Suprapubic skin (tissue), 4 donors: ENCODE measurements around the gene BTRC. TPM values are rescaled to one million over a fixed set of nuclear protein-coding genes. Genes with fewer than 3 reads are reported as not detected.

Experiments
- DNase-seq, 2 donors: peaks; one replicate each; pipeline ENCODE4 v3.0.0-alpha.2; 2019; ENCODE audit warnings: low spot score in 2 of 2
- H3K27ac ChIP-seq: fragments of 200-600 bp; sonication (generic); one replicate; pipeline ENCODE4 v1.5.1; 2019
- H3K27me3 ChIP-seq: fragments of 200-600 bp; sonication (generic); one replicate; pipeline ENCODE4 v1.5.1; 2019
- H3K36me3 ChIP-seq: fragments of 200-600 bp; sonication (generic); one replicate; pipeline ENCODE4 v1.5.1; 2019
- H3K4me1 ChIP-seq: fragments of 200-600 bp; sonication (generic); one replicate; pipeline ENCODE4 v1.5.1; 2019
- H3K4me3 ChIP-seq: fragments of 200-600 bp; sonication (generic); one replicate; pipeline ENCODE4 v1.5.1; 2019; ENCODE audit warnings: mild to moderate bottlenecking
- H3K9me3 ChIP-seq: fragments of 200-600 bp; sonication (generic); one replicate; pipeline ENCODE4 v1.5.1; 2019
- EP300 ChIP-seq: sonication (generic); formaldehyde crosslinking; IDR thresholded peaks from one replicate; pipeline ENCODE4 v1.6.1; 2017; ENCODE audit warnings: antibody characterized with exemption
- POLR2A ChIP-seq, 2 donors: fragments of 450-650 bp; IDR thresholded peaks; one replicate each; pipeline ENCODE4 v1.6.1; 2017; ENCODE audit warnings: antibody characterized with exemption in 2 of 2, mild to moderate bottlenecking in 2 of 2, moderate library complexity in 2 of 2
- POLR2AphosphoS5 ChIP-seq, 3 donors: sonication (generic); formaldehyde crosslinking; IDR thresholded peaks; one replicate each; pipeline ENCODE4 v1.6.1; 2017; ENCODE audit warnings: antibody characterized with exemption in 3 of 3
- WGBS: methylation state at CpG from one replicate; pipeline ENCODE4 v1.1.5; 2018; 5-methylcytosine and 5-hydroxymethylcytosine counted together
- total RNA-seq, 4 donors: library from RNA; depleted of rRNA; stranded (reverse); fragments of >200 nt; gene quantifications; one replicate each; pipeline ENCODE4 v1.1.0, GENCODE V29; 2016
- TF ChIP-seq, protein P1 (sequence below), 2 donors: fragments of 200-600 bp in 1 of 2; fragments of 450-650 bp in 1 of 2; sonication (generic) in 1 of 2; IDR thresholded peaks; one replicate each; pipeline ENCODE4 v1.5.1; 2016 to 2019; ENCODE audit warnings: antibody characterized with exemption in 2 of 2, mild to moderate bottlenecking in 1 of 2, moderate library complexity in 1 of 2

The BTRC gene
- total RNA-seq, 4 donors from 2014 or later, result 17.4 to 20.6 (median 18.5) TPM

DNA sequence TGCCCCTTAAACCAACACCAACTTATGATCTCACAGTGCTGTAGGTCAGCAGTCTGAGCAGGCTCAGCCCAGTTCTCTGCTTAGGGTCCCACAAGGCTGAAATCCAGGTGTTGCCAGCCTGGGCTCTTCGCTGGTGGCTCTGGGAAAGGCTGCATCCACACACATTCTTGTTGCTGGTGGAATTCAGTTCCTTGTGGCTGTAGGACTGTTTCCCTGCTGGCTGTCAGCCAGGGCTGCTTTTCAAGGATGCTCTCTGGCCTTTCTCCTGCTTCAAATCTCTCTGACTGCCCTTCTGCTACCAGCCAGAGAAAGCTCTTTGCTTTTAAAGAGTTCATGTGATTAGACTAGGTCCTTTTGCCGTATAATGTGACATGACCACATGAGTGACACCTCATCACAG, 218.8 kb downstream of the BTRC start:
- Histone ChIP-seq H3K27me3 (peaks cover 21% of the 10 kb centered on the region), H3K36me3 (peaks cover 5% of the 10 kb centered on the region), H3K4me1 (peaks cover 17% of the 10 kb centered on the region), H3K9me3 (no peaks in the 10 kb centered on the region), H3K4me3 (no peak overlapping the region), H3K27ac (no peak overlapping the region)
- WGBS, result 94% methylated on average over 2 of the region's 2 CpGs
- no peak for TF ChIP-seq EP300
- TF ChIP-seq POLR2AphosphoS5 (IDR thresholded peaks at IDR 0.05), result no peak
- TF ChIP-seq, protein P1, sequence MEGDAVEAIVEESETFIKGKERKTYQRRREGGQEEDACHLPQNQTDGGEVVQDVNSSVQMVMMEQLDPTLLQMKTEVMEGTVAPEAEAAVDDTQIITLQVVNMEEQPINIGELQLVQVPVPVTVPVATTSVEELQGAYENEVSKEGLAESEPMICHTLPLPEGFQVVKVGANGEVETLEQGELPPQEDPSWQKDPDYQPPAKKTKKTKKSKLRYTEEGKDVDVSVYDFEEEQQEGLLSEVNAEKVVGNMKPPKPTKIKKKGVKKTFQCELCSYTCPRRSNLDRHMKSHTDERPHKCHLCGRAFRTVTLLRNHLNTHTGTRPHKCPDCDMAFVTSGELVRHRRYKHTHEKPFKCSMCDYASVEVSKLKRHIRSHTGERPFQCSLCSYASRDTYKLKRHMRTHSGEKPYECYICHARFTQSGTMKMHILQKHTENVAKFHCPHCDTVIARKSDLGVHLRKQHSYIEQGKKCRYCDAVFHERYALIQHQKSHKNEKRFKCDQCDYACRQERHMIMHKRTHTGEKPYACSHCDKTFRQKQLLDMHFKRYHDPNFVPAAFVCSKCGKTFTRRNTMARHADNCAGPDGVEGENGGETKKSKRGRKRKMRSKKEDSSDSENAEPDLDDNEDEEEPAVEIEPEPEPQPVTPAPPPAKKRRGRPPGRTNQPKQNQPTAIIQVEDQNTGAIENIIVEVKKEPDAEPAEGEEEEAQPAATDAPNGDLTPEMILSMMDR (IDR thresholded peaks at IDR 0.05), result no peak
- no peak for TF ChIP-seq POLR2A (IDR thresholded peaks at IDR 0.05)
- no peak for DNase-seq

DNA sequence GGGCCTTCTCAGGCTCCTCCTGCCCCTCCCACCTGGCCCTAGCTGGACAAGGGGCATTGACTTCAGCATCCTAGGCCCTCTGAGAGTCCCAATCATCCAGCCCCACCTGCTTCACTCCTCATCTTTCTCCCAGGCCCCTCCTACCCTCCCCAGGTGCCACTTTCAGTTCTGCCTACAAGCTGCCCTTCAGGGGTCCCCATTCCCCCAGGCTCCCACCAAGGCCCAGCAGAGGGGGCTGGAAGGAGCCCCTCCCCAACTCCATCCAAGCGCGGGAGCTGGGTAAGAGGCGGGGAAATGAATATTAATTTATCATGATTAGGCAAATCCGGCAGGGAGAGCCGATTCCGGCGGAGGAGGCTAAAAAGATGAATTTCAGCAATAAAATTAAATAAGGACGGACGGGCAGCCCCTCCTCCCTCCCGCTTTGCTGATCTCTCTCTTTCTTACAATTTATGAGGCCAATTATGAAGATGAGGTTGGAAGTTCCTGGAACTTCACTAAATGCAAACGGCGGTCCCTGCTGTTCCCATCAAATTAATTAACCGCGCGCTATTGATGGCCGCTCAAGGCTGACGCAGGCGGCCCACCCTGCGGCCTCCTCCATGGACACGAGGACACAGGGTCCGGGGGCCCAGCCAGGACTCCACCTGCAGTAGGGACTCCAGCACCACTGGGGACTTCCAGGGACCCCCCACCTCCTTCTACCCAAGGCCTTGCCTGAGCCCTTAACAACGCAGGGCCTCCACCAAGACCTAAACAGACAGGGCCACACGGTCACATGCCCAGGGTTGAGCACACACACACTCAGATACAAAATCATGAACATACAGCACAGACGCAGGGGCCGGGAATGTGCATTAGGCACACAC, 220.2 kb downstream of the BTRC start:
- no peak for DNase-seq
- peaks cover 19% of the 10 kb centered on the region for H3K36me3 ChIP-seq
- WGBS, result 85% methylated on average over 23 of the region's 25 CpGs
- TF ChIP-seq POLR2A (IDR thresholded peaks at IDR 0.05) (no peak), EP300 (no peak), POLR2AphosphoS5 (IDR thresholded peaks at IDR 0.05) (no peak)
- TF ChIP-seq, protein P1 (IDR thresholded peaks at IDR 0.05), result no peak
- H3K27me3 ChIP-seq, result peaks cover 10% of the 10 kb centered on the region
- H3K9me3 ChIP-seq, result no peaks in the 10 kb centered on the region
- H3K27ac ChIP-seq, result no peak overlapping the region
- peaks cover 17% of the 10 kb centered on the region for H3K4me1 ChIP-seq
- no peak overlapping the region for H3K4me3 ChIP-seq

DNA sequence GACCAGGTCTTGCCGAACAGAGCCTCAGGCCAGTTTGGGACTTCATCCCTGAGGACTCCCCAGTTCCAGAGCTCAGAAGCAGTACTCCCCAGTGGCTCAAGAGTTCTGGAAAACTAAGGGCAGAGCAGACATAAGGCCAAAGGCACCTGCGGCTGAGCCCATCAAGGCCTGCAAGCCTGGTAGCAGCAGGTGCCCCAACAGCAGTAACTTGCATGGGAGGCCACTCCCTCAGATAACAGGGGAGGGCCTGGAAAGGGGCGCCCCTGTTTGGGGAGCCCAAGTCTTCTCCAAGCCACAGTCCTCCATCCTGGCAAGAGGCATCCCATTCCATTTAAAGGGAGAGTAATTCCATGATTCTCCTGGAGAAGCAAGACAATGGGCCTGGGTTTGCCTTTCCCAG, 221.1 kb downstream of the BTRC start:
- Histone ChIP-seq H3K36me3 (peaks cover 28% of the 10 kb centered on the region), H3K4me3 (no peak overlapping the region), H3K4me1 (peaks cover 9% of the 10 kb centered on the region), H3K9me3 (no peaks in the 10 kb centered on the region), H3K27ac (no peak overlapping the region), H3K27me3 (no peaks in the 10 kb centered on the region)
- no peak for DNase-seq
- WGBS, result 100% methylated on average over 1 of the region's 3 CpGs
- TF ChIP-seq EP300 (no peak), POLR2AphosphoS5 (IDR thresholded peaks at IDR 0.05) (no peak), POLR2A (IDR thresholded peaks at IDR 0.05) (no peak)
- TF ChIP-seq, protein P1 (IDR thresholded peaks at IDR 0.05), result no peak

DNA sequence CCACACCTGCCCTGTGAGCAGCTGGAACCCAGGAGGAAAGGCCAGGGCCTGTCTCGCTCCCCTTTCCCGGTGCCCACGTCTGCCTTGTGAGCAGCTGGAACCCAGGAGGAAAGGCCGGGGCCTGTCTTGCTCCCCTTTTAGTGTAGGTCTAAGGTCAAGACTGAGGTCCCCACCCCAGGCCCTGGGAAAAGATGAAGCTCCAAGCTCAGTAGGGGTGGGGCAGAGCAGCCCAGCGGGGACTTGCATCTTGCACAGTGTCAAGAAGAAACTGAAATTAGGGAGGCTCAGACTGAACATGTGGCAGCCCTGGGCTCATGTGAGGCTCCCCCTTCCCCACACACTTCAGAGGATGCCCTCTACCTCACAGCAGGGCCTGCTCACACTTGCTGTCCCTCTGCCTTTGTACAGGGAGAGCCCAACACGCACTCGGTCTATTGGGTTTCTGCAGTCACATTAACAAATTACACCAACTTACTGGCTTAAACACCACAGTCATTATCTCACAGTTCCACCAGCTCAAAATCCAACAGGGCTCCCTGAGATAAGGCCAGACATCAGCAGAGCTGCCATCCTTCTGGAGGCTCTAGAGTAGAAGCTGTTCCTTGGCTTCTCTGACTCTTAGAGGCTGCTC, 221.7 kb downstream of the BTRC start:
- TF ChIP-seq EP300 (no peak), POLR2A (IDR thresholded peaks at IDR 0.05) (no peak), POLR2AphosphoS5 (IDR thresholded peaks at IDR 0.05) (no peak)
- TF ChIP-seq, protein P1 (IDR thresholded peaks at IDR 0.05), result no peak

DNA sequence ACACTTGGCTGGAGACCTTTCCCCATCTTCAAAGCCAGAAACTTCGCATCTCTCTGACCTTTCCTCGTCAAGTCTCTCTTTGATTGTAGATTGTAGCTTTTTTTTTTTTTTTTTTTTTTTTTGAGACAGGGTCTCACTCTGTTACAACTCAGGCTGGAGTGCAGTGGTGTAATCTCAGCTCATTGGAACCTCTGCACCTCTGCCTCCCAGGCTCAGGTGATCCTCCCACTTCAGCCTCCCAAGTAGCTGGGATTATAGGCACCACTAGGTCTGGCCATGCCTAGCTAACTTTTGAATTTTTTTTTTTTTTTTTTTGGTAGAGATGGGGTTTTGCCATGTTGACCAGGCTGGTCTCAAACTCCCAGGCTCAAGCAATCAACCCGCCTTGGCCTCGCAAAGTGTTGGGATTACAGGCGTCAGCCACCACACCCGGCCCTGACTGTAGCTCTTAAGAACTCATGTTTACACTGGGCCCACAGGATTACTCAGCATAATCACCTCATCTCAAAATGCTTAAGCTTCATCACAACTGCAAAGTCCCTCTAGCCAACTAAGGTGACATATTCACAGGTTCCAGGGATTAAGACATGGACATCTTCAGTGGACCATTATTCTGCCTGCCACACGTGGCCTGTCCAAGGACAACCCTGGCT, 222.4 kb downstream of the BTRC start:
- Histone ChIP-seq H3K27me3 (no peaks in the 10 kb centered on the region), H3K36me3 (peaks cover 41% of the 10 kb centered on the region), H3K9me3 (no peaks in the 10 kb centered on the region), H3K4me1 (no peaks in the 10 kb centered on the region), H3K4me3 (no peak overlapping the region), H3K27ac (no peak overlapping the region)
- no peak for DNase-seq
- no peak for TF ChIP-seq POLR2AphosphoS5 (IDR thresholded peaks at IDR 0.05)
- no peak for TF ChIP-seq POLR2A (IDR thresholded peaks at IDR 0.05)
- TF ChIP-seq, protein P1 (IDR thresholded peaks at IDR 0.05), result no peak
- no peak for TF ChIP-seq EP300
- WGBS, result 89% methylated on average over 7 of the region's 7 CpGs

More for the DNA sequence above, 221.7 kb downstream of the BTRC start:
- DNase-seq, result no peak
- Histone ChIP-seq H3K9me3 (no peaks in the 10 kb centered on the region), H3K36me3 (peaks cover 34% of the 10 kb centered on the region), H3K27me3 (no peaks in the 10 kb centered on the region), H3K4me1 (peaks cover 3% of the 10 kb centered on the region), H3K4me3 (no peak overlapping the region), H3K27ac (no peak overlapping the region)
- WGBS, result 74% methylated on average over 6 of the region's 7 CpGs
